ENCODE measurements around the gene RCC2.

Gene RCC2

GRCh38 chr1:17401841-17402240 is 37.6 kb downstream of the RCC2 start:
- H3K27ac ChIP-seq: no peak overlapping the region
- no peak for TF ChIP-seq CTCF (conservative IDR thresholded peaks at IDR 0.05)
- TF ChIP-seq ZFX (IDR thresholded peaks at IDR 0.05): no peak

GRCh38 chr1:17400725-17401341 is 38.6 kb downstream of the RCC2 start:
- no peak for TF ChIP-seq CTCF (conservative IDR thresholded peaks at IDR 0.05)
- TF ChIP-seq ZFX (IDR thresholded peaks at IDR 0.05): no peak
- no peak overlapping the region for H3K27ac ChIP-seq

GRCh38 chr1:17397910-17398695 is 41.4 kb downstream of the RCC2 start:
- H3K27ac ChIP-seq: no peak overlapping the region
- TF ChIP-seq CTCF (conservative IDR thresholded peaks at IDR 0.05) (no peak), ZFX (IDR thresholded peaks at IDR 0.05) (no peak)

GRCh38 chr1:17393230-17393629 is 46.2 kb downstream of the RCC2 start:
- H3K27ac ChIP-seq: no peak overlapping the region
- TF ChIP-seq CTCF (conservative IDR thresholded peaks at IDR 0.05) (no peak), ZFX (IDR thresholded peaks at IDR 0.05) (no peak)

GRCh38 chr1:17392199-17392740 is 47.2 kb downstream of the RCC2 start:
- TF ChIP-seq ZFX (IDR thresholded peaks at IDR 0.05) (no peak), CTCF (conservative IDR thresholded peaks at IDR 0.05) (no peak)
- H3K27ac ChIP-seq: no peak overlapping the region

- H3K27ac ChIP-seq: no peak overlapping the region
- TF ChIP-seq ZFX (IDR thresholded peaks at IDR 0.05): no peak
- no peak for TF ChIP-seq CTCF (conservative IDR thresholded peaks at IDR 0.05)
Measured at GRCh38 chr1:17381161-17381560, 58.3 kb downstream of the RCC2 start.

- H3K27ac ChIP-seq: peak overlapping the region; percentile 24; the same call in 1 of the 2 replicates
- no peak for TF ChIP-seq ZFX (IDR thresholded peaks at IDR 0.05)
- no peak for TF ChIP-seq CTCF (conservative IDR thresholded peaks at IDR 0.05)
Measured at GRCh38 chr1:17377325-17377953, 62.0 kb downstream of the RCC2 start.

Measured in C4-2B (cell line).